Medulla oblongata (tissue), 1 donor: Measurements from ENCODE around the gene PTPRN2.

ENCODE experiments used
- DNase-seq: peaks from one replicate; pipeline ENCODE4 v3.0.0-alpha.2; 2015; ENCODE audit errors: extremely low spot score

PTPRN2 gene

GRCh38 chr7:157775560-157776332 lies 811.9 kb downstream of the PTPRN2 start:
- no peak for DNase-seq

- DNase-seq, result no peak
Measured at GRCh38 chr7:157775021-157775559, 812.5 kb downstream of the PTPRN2 start.

GRCh38 chr7:157774495-157774894 lies 813.1 kb downstream of the PTPRN2 start:
- no peak for DNase-seq

- DNase-seq, result no peak
Measured at GRCh38 chr7:157773361-157773760, 814.3 kb downstream of the PTPRN2 start.

- DNase-seq, result no peak
Measured at GRCh38 chr7:157772486-157773130, 815.0 kb downstream of the PTPRN2 start.

- no peak for DNase-seq
Measured at GRCh38 chr7:157771689-157772088, 815.9 kb downstream of the PTPRN2 start.

GRCh38 chr7:157770716-157771320 lies 816.8 kb downstream of the PTPRN2 start:
- DNase-seq, result no peak

GRCh38 chr7:157769526-157770215 lies 818.0 kb downstream of the PTPRN2 start:
- DNase-seq, result peak; percentile 18

GRCh38 chr7:157769086-157769485 lies 818.5 kb downstream of the PTPRN2 start:
- DNase-seq, result no peak

GRCh38 chr7:157768198-157768597 lies 819.4 kb downstream of the PTPRN2 start:
- no peak for DNase-seq

- DNase-seq, result no peak
Measured at GRCh38 chr7:157767506-157768197, 820.0 kb downstream of the PTPRN2 start.

GRCh38 chr7:157766098-157766497 lies 821.5 kb downstream of the PTPRN2 start:
- no peak for DNase-seq

- no peak for DNase-seq
Measured at GRCh38 chr7:157764946-157765537, 822.6 kb downstream of the PTPRN2 start.

GRCh38 chr7:157764193-157764592 lies 823.4 kb downstream of the PTPRN2 start:
- DNase-seq, result no peak

GRCh38 chr7:157763279-157764000 lies 824.2 kb downstream of the PTPRN2 start:
- no peak for DNase-seq

GRCh38 chr7:157762824-157763223 lies 824.8 kb downstream of the PTPRN2 start:
- DNase-seq, result no peak

GRCh38 chr7:157760004-157760730 lies 827.5 kb downstream of the PTPRN2 start:
- no peak for DNase-seq

- no peak for DNase-seq
Measured at GRCh38 chr7:157759246-157759805, 828.3 kb downstream of the PTPRN2 start.
